Brain microvascular endothelial cell (primary cell): ENCODE measurements around the gene MAZ.
"Not testable (repeated sequence)": the region's sequence is repeated elsewhere in the genome, so short reads cannot be mapped to it uniquely, and the experiment has no call there.

ENCODE experiments used
- DNase-seq: peaks from one replicate; pipeline ENCODE4 v3.0.0-alpha.2; 2020
- H3K27ac ChIP-seq: fragments of 250-450 bp; sonication (Bioruptor Pico); 2 replicates; pipeline ENCODE4 v1.5.1; 2020; ENCODE audit warnings: mild to moderate bottlenecking, moderate library complexity
- H3K27me3 ChIP-seq: fragments of 250-450 bp; sonication (Bioruptor Pico); replicated peaks from 2 replicates; pipeline ENCODE4 v1.5.1; 2020; ENCODE audit warnings: mild to moderate bottlenecking
- H3K36me3 ChIP-seq: fragments of 250-450 bp; sonication (Bioruptor Pico); replicated peaks from 2 replicates; pipeline ENCODE4 v1.5.1; 2020; ENCODE audit warnings: mild to moderate bottlenecking
- H3K4me3 ChIP-seq: 2 replicates; pipeline ENCODE4 v1.5.1; 2011; ENCODE audit warnings: low read depth, mild to moderate bottlenecking, control low read depth, low read length, moderate library complexity
- in situ Hi-C: cut with HindIII; loops from 2 replicates; pipeline ENCODE4 v1.10.0; 2017; ENCODE audit warnings: low sequenced_read_pairs, low pct_ligation_motif_present
- TF ChIP-seq, protein P1 (sequence below): IDR thresholded peaks from 2 replicates; pipeline ENCODE4 v1.5.1; 2011; ENCODE audit warnings: low read depth, mild to moderate bottlenecking, moderate library complexity, low read length, control low read depth, inconsistent platforms; ENCODE audit errors: missing control alignments

The MAZ gene

GRCh38 chr16:29791845-29792807, 14.2 kb upstream of the MAZ start:
- H3K36me3 ChIP-seq = no peaks in the 10 kb centered on the region
- peak overlapping the region; percentile 91 for H3K4me3 ChIP-seq
- TF ChIP-seq, protein P1, sequence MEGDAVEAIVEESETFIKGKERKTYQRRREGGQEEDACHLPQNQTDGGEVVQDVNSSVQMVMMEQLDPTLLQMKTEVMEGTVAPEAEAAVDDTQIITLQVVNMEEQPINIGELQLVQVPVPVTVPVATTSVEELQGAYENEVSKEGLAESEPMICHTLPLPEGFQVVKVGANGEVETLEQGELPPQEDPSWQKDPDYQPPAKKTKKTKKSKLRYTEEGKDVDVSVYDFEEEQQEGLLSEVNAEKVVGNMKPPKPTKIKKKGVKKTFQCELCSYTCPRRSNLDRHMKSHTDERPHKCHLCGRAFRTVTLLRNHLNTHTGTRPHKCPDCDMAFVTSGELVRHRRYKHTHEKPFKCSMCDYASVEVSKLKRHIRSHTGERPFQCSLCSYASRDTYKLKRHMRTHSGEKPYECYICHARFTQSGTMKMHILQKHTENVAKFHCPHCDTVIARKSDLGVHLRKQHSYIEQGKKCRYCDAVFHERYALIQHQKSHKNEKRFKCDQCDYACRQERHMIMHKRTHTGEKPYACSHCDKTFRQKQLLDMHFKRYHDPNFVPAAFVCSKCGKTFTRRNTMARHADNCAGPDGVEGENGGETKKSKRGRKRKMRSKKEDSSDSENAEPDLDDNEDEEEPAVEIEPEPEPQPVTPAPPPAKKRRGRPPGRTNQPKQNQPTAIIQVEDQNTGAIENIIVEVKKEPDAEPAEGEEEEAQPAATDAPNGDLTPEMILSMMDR = no peak
- in situ Hi-C loops = no loop called here
- no peak for DNase-seq
- H3K27ac ChIP-seq = no peak overlapping the region
- no peaks in the 10 kb centered on the region for H3K27me3 ChIP-seq

GRCh38 chr16:29793153-29793552, 13.2 kb upstream of the MAZ start:
- H3K36me3 ChIP-seq, in situ Hi-C loops, H3K4me3 ChIP-seq, H3K27me3 ChIP-seq, H3K27ac ChIP-seq, DNase-seq: not testable (repeated sequence)

DNA sequence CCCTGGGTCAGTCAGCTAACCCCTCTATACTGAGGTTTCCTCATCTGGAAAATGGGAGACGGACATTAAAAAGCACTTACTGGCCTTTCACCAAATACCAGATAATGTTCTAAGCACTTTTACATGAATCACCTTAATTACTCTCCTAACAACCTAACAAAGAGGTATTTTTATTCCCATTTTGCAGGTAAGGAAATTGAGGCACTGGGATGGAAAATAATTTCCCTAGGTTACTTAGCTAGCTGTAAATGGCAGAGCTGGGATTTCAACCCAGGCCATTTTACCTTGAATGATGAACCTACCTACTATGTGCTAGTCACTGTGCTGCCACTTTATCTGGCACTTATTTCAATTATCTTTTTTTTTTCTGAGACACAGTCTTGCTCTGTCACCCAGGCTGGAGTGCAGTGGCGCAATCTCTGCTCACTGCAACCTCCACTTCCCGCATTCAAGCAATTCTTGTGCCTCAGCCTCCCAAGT, 12.1 kb upstream of the MAZ start:
- in situ Hi-C loops = no loop called here
- DNase-seq = no peak
- H3K27ac ChIP-seq = no peak overlapping the region
- peaks cover 7% of the 10 kb centered on the region for H3K36me3 ChIP-seq
- H3K4me3 ChIP-seq = no peak overlapping the region
- no peaks in the 10 kb centered on the region for H3K27me3 ChIP-seq
- TF ChIP-seq, protein P1 = no peak

- peaks cover 9% of the 10 kb centered on the region for H3K36me3 ChIP-seq
- DNase-seq = no peak
- H3K27me3 ChIP-seq = no peaks in the 10 kb centered on the region
- no peak overlapping the region for H3K4me3 ChIP-seq
- TF ChIP-seq, protein P1 = no peak
- no peak overlapping the region for H3K27ac ChIP-seq
- in situ Hi-C loops = no loop called here
Measured at GRCh38 chr16:29802416-29802935, 3.9 kb upstream of the MAZ start.

DNA sequence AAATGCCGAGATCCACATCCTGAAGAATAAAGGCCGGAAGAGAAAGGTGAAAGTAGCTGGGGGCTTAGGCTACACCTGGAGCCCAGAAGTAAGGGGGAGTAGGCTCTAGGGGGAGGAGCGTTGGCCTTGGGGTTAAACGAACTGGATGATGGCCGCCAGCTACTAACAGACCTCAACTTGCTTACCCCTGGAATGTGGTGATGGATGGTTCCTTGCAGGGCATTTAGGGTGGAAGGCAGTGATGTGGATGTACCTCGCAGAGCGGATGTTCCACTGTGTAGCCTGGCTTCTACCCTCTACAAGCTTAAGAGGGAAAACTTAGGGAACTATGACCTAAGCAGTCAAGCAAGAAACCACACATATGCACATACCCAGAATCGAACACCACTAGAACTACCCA, 2.3 kb upstream of the MAZ start:
- H3K27ac ChIP-seq = no peak overlapping the region
- H3K27me3 ChIP-seq = no peaks in the 10 kb centered on the region
- DNase-seq = no peak
- in situ Hi-C loops = no loop called here
- TF ChIP-seq, protein P1 = no peak
- peaks cover 9% of the 10 kb centered on the region for H3K36me3 ChIP-seq
- H3K4me3 ChIP-seq = no peak overlapping the region

DNA sequence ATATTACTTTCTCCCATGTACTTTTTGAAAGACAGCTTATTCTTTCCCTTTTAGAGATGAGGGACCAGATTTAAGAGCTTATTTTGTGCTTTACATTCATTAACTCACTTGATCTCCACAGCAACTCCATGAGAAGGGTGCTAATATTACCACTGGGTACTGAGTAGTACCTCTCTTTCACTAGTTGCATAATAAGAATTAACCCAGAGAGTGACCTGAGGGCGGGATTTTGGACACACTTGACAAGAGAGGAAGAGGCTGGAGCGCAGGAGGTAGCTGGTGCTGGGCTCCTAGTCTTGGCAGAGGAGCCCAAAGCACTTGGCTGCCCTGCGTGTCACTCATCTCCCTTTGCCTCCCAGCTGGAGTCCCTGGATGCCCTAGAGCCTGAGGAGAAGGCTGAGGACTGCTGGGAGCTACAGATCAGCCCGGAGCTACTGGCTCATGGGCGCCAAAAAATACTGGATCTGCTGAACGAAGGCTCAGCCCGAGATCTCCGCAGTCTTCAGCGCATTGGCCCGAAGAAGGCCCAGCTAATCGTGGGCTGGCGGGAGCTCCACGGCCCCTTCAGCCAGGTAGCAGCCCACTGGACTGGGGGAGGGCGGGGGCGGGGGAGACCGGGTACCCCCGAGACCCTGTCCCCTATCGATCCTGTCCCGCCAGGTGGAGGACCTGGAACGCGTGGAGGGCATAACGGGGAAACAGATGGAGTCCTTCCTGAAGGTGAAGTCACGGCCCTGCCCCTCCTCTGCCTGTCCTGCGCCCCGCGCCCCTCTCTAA, 1.7 kb upstream of the MAZ start:
- Histone ChIP-seq H3K27ac (peak overlapping the region; percentile 63), H3K4me3 (peak overlapping the region; percentile 78), H3K36me3 (peaks cover 8% of the 10 kb centered on the region), H3K27me3 (no peaks in the 10 kb centered on the region)
- no peak for DNase-seq
- TF ChIP-seq, protein P1 = no peak
- in situ Hi-C loops = no loop called here
